B cell (primary cell): Measurements from ENCODE around the gene FGD1. TPM values are rescaled to one million over a fixed set of nuclear protein-coding genes. Genes with fewer than 3 reads are reported as not detected.

Source experiments
- ATAC-seq: fragments of 200-7000 bp; cut with Tn5 transposase; one replicate; pipeline ENCODE4 v1.10.0; 2021; ENCODE audit warnings: low read depth, mild to moderate bottlenecking, moderate number of reproducible peaks, moderate library complexity
- CTCF ChIA-PET: fragments of 350-600 bp; sonication (Branson Sonifier 250); formaldehyde crosslinking; loops from one replicate; lab custom pipeline; 2021; ENCODE audit warnings: antibody characterized with exemption, inconsistent platforms; lab: Charles Lee
- POLR2A ChIA-PET: fragments of 350-600 bp; sonication (Branson Sonifier 250); formaldehyde crosslinking; loops from one replicate; lab custom pipeline; 2021; ENCODE audit warnings: antibody characterized with exemption; lab: Charles Lee
- DNase-seq: peaks from one replicate; pipeline ENCODE4 v3.0.0; 2013
- H2AFZ ChIP-seq: 2 replicates; pipeline ENCODE4 v1.6.1; 2012; ENCODE audit warnings: mild to moderate bottlenecking, low read depth, low read length; ENCODE audit not compliant: insufficient read depth, poor library complexity, severe bottlenecking
- H3K27ac ChIP-seq, 2 donors: 1 replicate in 1 of 2; 2 replicates in 1 of 2; pipeline ENCODE4 v1.5.1; 2012 to 2013; ENCODE audit warnings: low read length in 2 of 2, mild to moderate bottlenecking in 2 of 2, moderate library complexity in 1 of 2
- H3K27me3 ChIP-seq, 4 experiments: fragments of 200-600 bp in 1 of 4; sonication (generic) in 1 of 4; replicated peaks in 1 of 4; 1 replicate in 2 of 4; 2 replicates in 2 of 4; pipeline versions ENCODE4 v1.6.1 to v1.7.0; 2013 to 2016; ENCODE audit warnings: low read length in 3 of 4, mild to moderate bottlenecking in 2 of 4, mixed read lengths in 1 of 4, moderate library complexity in 1 of 4; ENCODE audit not compliant: insufficient read depth in 4 of 4, control insufficient read depth in 3 of 4; ENCODE audit errors: control extremely low read depth in 1 of 4
- H3K36me3 ChIP-seq, 2 experiments: replicated peaks in 1 of 2; 1 replicate in 1 of 2; 2 replicates in 1 of 2; pipeline versions ENCODE4 v1.6.1 to v1.7.1; 2013; ENCODE audit warnings: low read length in 1 of 2; ENCODE audit not compliant: insufficient read depth in 2 of 2, control insufficient read depth in 1 of 2; ENCODE audit errors: control extremely low read depth in 1 of 2, extremely low read depth in 1 of 2
- H3K4me1 ChIP-seq, 2 donors: fragments of 200-600 bp in 1 of 2; sonication (generic) in 1 of 2; 1 replicate in 1 of 2; 2 replicates in 1 of 2; pipeline versions ENCODE4 v1.5.1 to v1.6.1; 2013 to 2017; ENCODE audit warnings: low read length in 2 of 2; ENCODE audit not compliant: control insufficient read depth in 2 of 2, insufficient read depth in 2 of 2
- H3K4me2 ChIP-seq: replicated peaks from 2 replicates; pipeline ENCODE3; 2012; ENCODE audit warnings: mild to moderate bottlenecking, low read depth, low read length; ENCODE audit not compliant: poor library complexity, severe bottlenecking
- H3K4me3 ChIP-seq, 5 experiments: fragments of 200-600 bp in 1 of 5; sonication (generic) in 1 of 5; 1 replicate in 3 of 5; 2 replicates in 2 of 5; pipeline versions ENCODE4 v1.5.1 to v1.7.0; 2011 to 2016; ENCODE audit warnings: low read length in 4 of 5, mild to moderate bottlenecking in 4 of 5, low read depth in 2 of 5, control low read depth in 1 of 5, moderate library complexity in 1 of 5; ENCODE audit not compliant: insufficient read depth in 1 of 5; ENCODE audit errors: control extremely low read depth in 1 of 5, extremely low read depth in 1 of 5
- H3K79me2 ChIP-seq: fragments of 200-600 bp; sonication (generic); one replicate; pipeline ENCODE4 v1.6.0; 2016; ENCODE audit warnings: low read length; ENCODE audit not compliant: control insufficient read depth, insufficient read depth
- H3K9ac ChIP-seq: fragments of 200-600 bp; sonication (generic); 2 replicates; pipeline ENCODE4 v1.6.1; 2017; ENCODE audit warnings: mild to moderate bottlenecking, low read length, moderate library complexity
- H3K9me3 ChIP-seq, 3 donors: one replicate each; pipeline versions ENCODE4 v1.6.1 to v1.7.1; 2013; ENCODE audit warnings: low read length in 2 of 3; ENCODE audit not compliant: control insufficient read depth in 2 of 3, insufficient read depth in 1 of 3; ENCODE audit errors: control extremely low read depth in 1 of 3
- H4K20me1 ChIP-seq: 2 replicates; pipeline ENCODE4 v1.6.0; 2012; ENCODE audit warnings: mild to moderate bottlenecking, low read length; ENCODE audit not compliant: insufficient read depth, control insufficient read depth, poor library complexity, severe bottlenecking
- H3K27ac Mint-ChIP-seq: one replicate; pipeline ENCODE4 v1.8.0; 2021; ENCODE audit warnings: mixed read lengths
- H3K27me3 Mint-ChIP-seq: one replicate; pipeline ENCODE4 v1.8.0; 2021; ENCODE audit warnings: mixed read lengths
- H3K4me1 Mint-ChIP-seq: one replicate; pipeline ENCODE4 v1.8.0; 2021; ENCODE audit warnings: mixed read lengths
- H3K4me3 Mint-ChIP-seq: one replicate; pipeline ENCODE4 v1.8.0; 2021; ENCODE audit warnings: mixed read lengths
- H3K9me3 Mint-ChIP-seq: one replicate; pipeline ENCODE4 v1.8.0; 2022; ENCODE audit warnings: mixed read lengths; ENCODE audit not compliant: insufficient read depth
- CTCF ChIP-seq: fragments of 200-600 bp; IDR thresholded peaks from one replicate; pipeline ENCODE4 v1.8.0; 2022; ENCODE audit warnings: antibody characterized with exemption, mild to moderate bottlenecking
- EZH2 ChIP-seq: IDR thresholded peaks from 2 replicates; pipeline ENCODE4 v1.6.1; 2012; ENCODE audit warnings: borderline replicate concordance, low read depth, mild to moderate bottlenecking, moderate library complexity, low read length; ENCODE audit not compliant: insufficient read depth, poor library complexity, severe bottlenecking
- WGBS: methylation state at CpG from one replicate; pipeline ENCODE4 v1.1.5; 2013; ENCODE audit warnings: missing lambda C conversion rate; ENCODE audit not compliant: insufficient coverage; 5-methylcytosine and 5-hydroxymethylcytosine counted together
- intact Hi-C: fragments of 100-400 bp; cut with micrococcal nuclease; formaldehyde crosslinking; loops from one replicate; pipeline ENCODE4 v1.10.0; 2022
- polyA plus RNA-seq: library from polyadenylated mRNA; depleted of rRNA; stranded (reverse); fragments of >200 nt; gene quantifications from 2 replicates; pipeline ENCODE4 v1.2.3, GENCODE V29; 2012
- total RNA-seq, 2 donors: library from RNA; stranded (reverse); fragments of 120-200 nt in 1 of 2; gene quantifications; 1 replicate in 1 of 2; 2 replicates in 1 of 2; pipeline versions ENCODE4 v1.2.3 to v1.2.4, GENCODE V29; 2013 to 2022

Gene FGD1
- total and polyA plus RNA-seq, 2 donors (not counting 1 experiment from before 2014, with no cell fraction given) = 0.20 TPM; not detected in 1

GRCh38 chrX:54484666-54485065 lies 11.4 kb downstream of the FGD1 start:
- H3K4me2 ChIP-seq = no peak overlapping the region
- no peak overlapping the region for H3K4me3 Mint-ChIP-seq
- no peaks in the 10 kb centered on the region for H3K36me3 ChIP-seq
- 100% methylated on average over 1 of the region's 3 CpGs for WGBS
- DNase-seq (no peak), ATAC-seq (no peak)
- H3K4me1 ChIP-seq = peaks cover 0 to 3% of the 10 kb centered on the region in 2 donors
- no peak overlapping the region for H3K4me3 ChIP-seq
- H3K4me1 Mint-ChIP-seq = peaks cover 3% of the 10 kb centered on the region
- no peaks in the 10 kb centered on the region for H3K9me3 ChIP-seq
- no peaks in the 10 kb centered on the region for H3K9me3 Mint-ChIP-seq
- H4K20me1 ChIP-seq = no peaks in the 10 kb centered on the region
- no peak overlapping the region for H3K27ac ChIP-seq
- intact Hi-C loops = no loop called here
- H3K9ac ChIP-seq = no peak overlapping the region
- no peak for TF ChIP-seq CTCF
- no peak for TF ChIP-seq EZH2
- POLR2A ChIA-PET = no interaction called here
- H3K27me3 Mint-ChIP-seq = no peaks in the 10 kb centered on the region
- H2AFZ ChIP-seq = no peak overlapping the region
- H3K27me3 ChIP-seq = no peaks in the 10 kb centered on the region
- no peaks in the 10 kb centered on the region for H3K79me2 ChIP-seq
- H3K27ac Mint-ChIP-seq = no peak overlapping the region
- CTCF ChIA-PET = no interaction called here

- intact Hi-C loops = no loop called here
- no peak overlapping the region for H3K4me3 ChIP-seq
- Mint-ChIP-seq H3K4me3 (no peak overlapping the region), H3K9me3 (no peaks in the 10 kb centered on the region), H3K27ac (no peak overlapping the region), H3K4me1 (peaks cover 7% of the 10 kb centered on the region), H3K27me3 (no peaks in the 10 kb centered on the region)
- no peak for ATAC-seq
- no peak overlapping the region for H3K9ac ChIP-seq
- no peak overlapping the region for H3K4me2 ChIP-seq
- POLR2A ChIA-PET = no interaction called here
- 90% methylated on average over 4 of the region's 9 CpGs for WGBS
- no peaks in the 10 kb centered on the region for H3K79me2 ChIP-seq
- H3K27me3 ChIP-seq = no peaks in the 10 kb centered on the region
- H3K36me3 ChIP-seq = no peaks in the 10 kb centered on the region
- H3K9me3 ChIP-seq = no peaks in the 10 kb centered on the region
- no peak overlapping the region for H3K27ac ChIP-seq
- H3K4me1 ChIP-seq = peaks cover 5 to 9% of the 10 kb centered on the region in 2 donors
- no peaks in the 10 kb centered on the region for H4K20me1 ChIP-seq
- no peak for TF ChIP-seq CTCF
- TF ChIP-seq EZH2 = no peak
- CTCF ChIA-PET = no interaction called here
- no peak overlapping the region for H2AFZ ChIP-seq
- no peak for DNase-seq
Measured at GRCh38 chrX:54483946-54484345, 12.1 kb downstream of the FGD1 start.
